NB4 (cell line): Measurements from ENCODE around the gene CFAP90.

Experiments used
- DNase-seq: peaks from one replicate; pipeline ENCODE4 v3.0.0; 2010; ENCODE audit warnings: low read depth
- H3K4me3 ChIP-seq: one replicate; pipeline ENCODE4 v1.5.1; 2011; ENCODE audit warnings: mild to moderate bottlenecking, low read depth, low read length, moderate library complexity
- CTCF ChIP-seq: IDR thresholded peaks from one replicate; pipeline ENCODE4 v1.5.1; 2012; ENCODE audit warnings: low read depth, low read length
- MYC ChIP-seq: IDR thresholded peaks from 2 replicates; pipeline ENCODE4 v1.6.1; 2011; ENCODE audit warnings: low read depth, low read length
- POLR2A ChIP-seq: IDR thresholded peaks from 2 replicates; pipeline ENCODE4 v1.6.1; 2011; ENCODE audit warnings: mild to moderate bottlenecking; ENCODE audit not compliant: insufficient read length; ENCODE audit errors: extremely low read depth
- TF ChIP-seq, protein P1 (sequence below): IDR thresholded peaks from 2 replicates; pipeline ENCODE4 v1.6.1; 2011; ENCODE audit warnings: low read depth, low read length

Gene CFAP90

DNA sequence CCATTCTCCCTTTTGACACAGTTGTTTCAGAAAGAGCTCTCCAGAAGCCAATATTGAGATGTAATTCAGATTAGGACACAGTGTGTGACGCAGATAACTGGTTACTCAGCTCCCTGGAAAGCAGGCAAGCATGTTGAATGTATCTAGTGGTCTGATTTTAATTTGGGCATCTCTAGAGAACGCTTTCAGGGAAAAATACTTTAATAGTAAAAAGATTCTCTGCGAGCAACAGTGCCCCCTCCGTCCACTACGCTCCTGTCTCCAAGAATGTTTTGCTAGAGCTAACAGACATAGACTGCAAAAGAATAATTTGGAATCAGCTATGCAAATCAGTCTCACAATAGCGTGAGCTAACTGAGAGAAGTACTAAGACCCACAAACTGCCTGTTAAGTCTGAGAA is 23.3 kb downstream of the CFAP90 start:
- TF ChIP-seq MYC (no peak), CTCF (no peak), POLR2A (no peak)
- TF ChIP-seq, protein P1, sequence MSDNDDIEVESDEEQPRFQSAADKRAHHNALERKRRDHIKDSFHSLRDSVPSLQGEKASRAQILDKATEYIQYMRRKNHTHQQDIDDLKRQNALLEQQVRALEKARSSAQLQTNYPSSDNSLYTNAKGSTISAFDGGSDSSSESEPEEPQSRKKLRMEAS = no peak
- H3K4me3 ChIP-seq = no peak overlapping the region
- no peak for DNase-seq

DNA sequence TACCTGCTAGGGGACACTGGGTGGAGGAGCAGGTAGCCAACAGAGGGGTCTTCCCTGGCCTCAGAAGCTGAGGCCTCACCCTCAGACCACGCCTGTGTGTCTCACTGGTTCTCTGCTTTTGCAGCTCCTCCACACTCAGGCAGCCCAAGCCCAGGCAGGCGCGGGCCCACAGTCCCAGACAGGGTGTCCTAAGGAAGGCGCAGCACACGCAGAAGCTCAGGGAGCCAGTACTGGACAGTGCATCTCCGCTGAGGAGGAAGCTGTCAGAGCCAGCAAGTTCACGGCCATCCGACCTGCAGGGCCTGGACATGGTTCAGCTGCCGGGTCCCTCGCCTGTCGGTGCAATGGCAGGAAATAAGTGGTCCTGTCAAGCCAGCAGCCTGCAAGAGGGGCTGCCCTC is 25.3 kb downstream of the CFAP90 start:
- no peak for DNase-seq
- H3K4me3 ChIP-seq = no peak overlapping the region
- TF ChIP-seq CTCF (no peak), MYC (no peak), POLR2A (no peak)
- TF ChIP-seq, protein P1 = no peak

GRCh38 chr5:7824995-7825394 is 25.9 kb downstream of the CFAP90 start:
- TF ChIP-seq POLR2A = no peak
- TF ChIP-seq CTCF = no peak
- TF ChIP-seq, protein P1 = no peak
- TF ChIP-seq MYC = no peak
- DNase-seq = no peak
- H3K4me3 ChIP-seq = no peak overlapping the region

DNA sequence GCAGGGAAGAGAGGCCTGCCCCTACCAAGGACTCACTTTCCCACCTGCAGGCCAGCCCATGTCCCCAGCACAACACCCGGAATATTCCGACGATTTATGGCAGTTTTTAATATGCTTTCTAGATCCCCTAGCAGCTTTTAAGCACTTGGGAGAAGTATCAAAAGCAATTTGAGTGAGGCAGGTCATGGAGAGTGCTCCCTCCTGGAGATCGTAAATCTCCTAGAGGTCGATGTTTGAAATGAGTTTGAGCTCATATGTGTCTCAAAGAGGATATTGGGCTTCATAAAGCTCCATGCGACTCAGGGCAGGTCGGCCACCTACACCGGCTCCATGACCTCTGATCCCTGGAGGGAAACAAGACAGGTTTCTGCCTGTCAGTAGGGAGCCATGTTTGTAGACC is 27.3 kb downstream of the CFAP90 start:
- H3K4me3 ChIP-seq = no peak overlapping the region
- TF ChIP-seq POLR2A = no peak
- no peak for TF ChIP-seq MYC
- TF ChIP-seq, protein P1 = no peak
- TF ChIP-seq CTCF = no peak
- no peak for DNase-seq

DNA sequence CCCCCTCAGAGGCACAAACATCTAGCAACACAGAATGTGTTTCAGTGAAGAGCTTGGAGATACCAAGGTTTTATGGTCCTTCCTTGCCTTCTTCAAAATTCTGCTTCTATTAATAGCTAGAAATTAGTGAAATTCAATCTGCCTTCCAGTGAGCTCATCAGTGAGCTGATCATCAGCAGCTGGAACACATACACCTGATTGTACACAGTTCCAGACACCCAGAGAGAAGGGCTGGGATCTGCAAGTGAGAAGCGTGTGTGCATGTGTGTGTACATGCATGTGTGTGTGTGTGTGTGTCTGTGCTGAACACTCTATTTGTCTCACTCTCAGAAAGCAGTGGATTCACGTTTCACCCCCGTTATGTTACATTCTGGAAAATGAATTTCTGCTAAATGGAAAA is 28.5 kb downstream of the CFAP90 start:
- H3K4me3 ChIP-seq = no peak overlapping the region
- DNase-seq = no peak
- no peak for TF ChIP-seq CTCF
- TF ChIP-seq MYC = no peak
- TF ChIP-seq, protein P1 = no peak
- no peak for TF ChIP-seq POLR2A

DNA sequence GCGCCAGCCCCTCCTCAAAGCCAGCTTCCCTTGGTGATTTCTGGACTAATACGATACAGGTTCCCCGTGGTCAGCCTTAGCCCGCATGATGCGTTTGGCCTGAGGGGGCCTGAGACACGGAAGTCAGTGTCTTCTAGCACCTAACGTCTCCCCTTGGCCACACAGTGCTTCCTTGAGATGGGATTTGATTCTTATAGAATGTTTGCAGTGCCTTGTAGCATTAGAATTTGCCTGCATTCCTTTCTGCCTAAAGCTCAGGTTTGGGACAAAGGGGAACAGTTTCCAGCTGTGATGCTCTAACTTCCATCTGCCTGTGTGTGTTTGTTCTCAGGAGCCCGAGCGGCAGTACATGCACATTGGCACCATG is 34.4 kb downstream of the CFAP90 start:
- no peak for TF ChIP-seq MYC
- no peak for TF ChIP-seq CTCF
- TF ChIP-seq, protein P1 = no peak
- no peak for TF ChIP-seq POLR2A
- no peak for DNase-seq
- no peak overlapping the region for H3K4me3 ChIP-seq
